ENCODE measurements around the gene KRTAP4-9. TPM values are rescaled to one million over a fixed set of nuclear protein-coding genes. Genes with fewer than 3 reads are reported as not detected.

The KRTAP4-9 gene
- 0.20 TPM in 1 of 5 replicates, not detected in the others for total RNA-seq (2022; extraction: Qiagen RNA extraction; ENCODE audit: low read depth)

GRCh38 chr17:41105347-41105746 is at the start of gene KRTAP4-9:
Gene KRTAP4-9, plus strand, starts transcription at chr17:41105389. Its CDS starts 0 bp downstream, at chr17:41105389.

DNA sequence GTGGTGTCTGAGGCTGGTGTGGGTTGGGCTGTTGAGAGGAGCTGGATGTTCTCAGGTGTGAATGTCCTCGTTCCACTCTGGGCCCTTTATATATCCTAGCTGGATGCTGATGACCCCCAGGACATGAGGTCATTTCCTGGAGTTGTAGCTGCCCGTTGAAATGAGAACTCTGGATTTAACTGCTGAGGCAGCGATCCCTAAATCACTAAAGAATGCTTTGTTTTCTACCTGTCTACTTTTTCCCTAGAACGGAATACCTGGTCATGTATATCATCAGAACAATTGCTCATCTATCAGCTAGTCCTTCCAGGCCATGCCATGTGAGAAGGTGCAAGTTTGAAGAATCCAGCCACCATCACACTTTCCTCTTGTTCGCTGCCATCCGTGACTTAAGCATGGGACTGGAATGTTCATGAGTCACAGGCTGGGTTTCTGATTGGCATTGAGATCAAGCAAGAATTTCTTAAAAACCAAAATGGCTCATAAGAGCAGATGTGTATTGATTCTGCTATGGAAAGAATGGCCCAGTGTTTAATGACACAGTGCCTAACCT is 45.1 kb upstream of the KRTAP4-9 start, which contains the start of gene KRTAP2-3:
Gene KRTAP2-3, minus strand, starts transcription at position 63 of the 553 bp plus-strand sequence. CDS start 64 bp downstream, outside the sequence.

GRCh38 chr17:41065829-41066624 is 39.2 kb upstream of the KRTAP4-9 start, which contains the start of gene KRTAP2-4:
Gene KRTAP2-4, minus strand, starts transcription at chr17:41065879. Its CDS starts 34 bp downstream, at chr17:41065845.

DNA sequence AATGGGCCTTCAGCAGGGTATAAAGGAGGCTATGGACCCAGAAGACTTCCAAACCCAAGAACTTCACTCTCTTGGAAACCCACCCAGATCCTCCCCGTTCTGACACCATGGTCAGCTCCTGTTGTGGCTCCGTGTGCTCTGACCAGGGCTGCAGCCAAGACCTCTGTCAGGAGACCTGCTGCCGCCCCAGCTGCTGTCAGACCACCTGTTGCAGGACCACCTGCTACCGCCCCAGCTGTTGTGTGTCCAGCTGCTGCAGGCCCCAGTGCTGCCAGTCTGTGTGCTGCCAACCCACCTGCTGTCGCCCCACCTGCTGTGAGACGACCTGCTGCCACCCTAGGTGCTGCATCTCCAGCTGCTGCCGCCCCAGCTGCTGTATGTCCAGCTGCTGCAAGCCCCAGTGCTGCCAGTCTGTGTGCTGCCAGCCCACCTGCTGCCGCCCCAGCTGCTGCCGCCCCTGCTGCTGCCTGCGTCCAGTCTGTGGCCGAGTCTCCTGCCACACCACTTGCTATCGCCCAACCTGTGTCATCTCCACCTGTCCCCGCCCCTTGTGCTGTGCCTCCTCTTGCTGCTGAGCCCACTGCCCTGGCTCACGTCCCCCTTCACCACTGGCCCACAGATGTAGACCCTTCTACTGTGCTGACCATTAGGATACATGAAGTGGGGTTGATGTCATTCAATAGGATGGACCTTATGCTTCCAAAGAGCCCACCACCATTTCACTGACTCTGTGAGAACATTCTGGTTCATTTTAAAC is 20.9 kb upstream of the KRTAP4-9 start, which contains the start of gene KRTAP4-7:
Gene KRTAP4-7, plus strand, starts transcription at position 51 of the 757 bp plus-strand sequence. Its CDS starts 57 bp downstream, at position 108.

DNA sequence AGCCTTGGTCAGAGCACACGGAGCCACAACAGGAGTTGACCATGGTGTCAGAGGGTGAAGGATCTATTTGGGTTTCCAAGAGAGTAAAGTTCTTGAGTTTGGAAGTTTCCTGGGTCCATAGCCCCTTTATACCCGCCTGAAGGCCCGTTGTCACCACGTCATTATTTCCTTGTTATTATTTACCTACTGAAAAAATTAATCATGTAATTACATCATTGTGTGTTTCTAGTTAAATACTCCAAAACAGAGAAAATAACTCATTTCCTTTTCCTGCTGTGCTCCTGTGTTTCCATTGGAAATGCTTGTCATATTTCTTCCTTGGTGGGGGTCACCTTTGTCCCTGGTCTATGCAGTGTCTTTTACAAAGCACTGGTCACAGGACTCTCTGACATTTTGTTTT is 7.1 kb upstream of the KRTAP4-9 start, which contains the start of gene KRTAP4-8:
Gene KRTAP4-8, minus strand, starts transcription at position 101 of the 400 bp plus-strand sequence. Its CDS starts 58 bp downstream, at position 43.

DNA sequence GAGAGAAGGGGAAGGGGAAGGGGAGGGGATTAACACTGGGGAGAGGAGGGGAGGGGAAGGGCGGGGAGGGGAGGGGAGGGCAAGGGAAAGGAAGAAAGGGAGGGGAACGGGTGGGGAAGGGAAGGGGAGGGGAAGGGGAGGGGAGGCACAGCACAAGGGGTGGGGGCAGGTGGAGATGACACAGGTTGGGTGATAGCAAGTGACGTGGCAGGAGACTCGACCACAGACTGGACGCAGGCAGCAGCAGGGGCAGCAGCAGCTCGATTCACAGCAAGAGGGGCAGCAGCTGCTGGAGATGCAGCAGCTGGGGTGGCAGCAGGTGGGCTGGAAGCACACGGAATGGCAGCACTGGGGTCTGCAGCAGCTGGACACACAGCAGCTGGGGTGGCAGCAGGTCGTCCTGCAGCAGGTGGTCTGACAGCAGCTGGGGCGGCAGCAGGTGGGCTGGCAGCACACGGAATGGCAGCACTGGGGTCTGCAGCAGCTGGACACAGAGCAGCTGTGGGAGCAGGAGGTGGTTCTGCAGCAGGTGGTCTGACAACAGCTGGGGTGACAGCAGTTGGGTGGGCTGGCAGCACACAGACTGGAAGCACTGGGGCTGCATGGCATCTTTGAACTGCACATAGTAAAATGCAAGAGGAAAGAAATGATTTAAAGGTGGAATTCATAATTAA is 3.5 kb upstream of the KRTAP4-9 start, which contains the start of gene KRTAP4-16:
Gene KRTAP4-16, minus strand, starts transcription at position 624 of the 674 bp plus-strand sequence. Its CDS starts 0 bp downstream, at position 624.

GRCh38 chr17:41117846-41118386 is 12.7 kb downstream of the KRTAP4-9 start, which contains the start of gene KRTAP4-11:
Gene KRTAP4-11, minus strand, starts transcription at chr17:41118373. Its CDS starts 58 bp downstream, at chr17:41118315.

GRCh38 chr17:41123991-41124371 is 18.8 kb downstream of the KRTAP4-9 start, which contains the start of gene KRTAP4-12:
Gene KRTAP4-12, minus strand, starts transcription at chr17:41124182. Its CDS starts 60 bp downstream, at chr17:41124122.

DNA sequence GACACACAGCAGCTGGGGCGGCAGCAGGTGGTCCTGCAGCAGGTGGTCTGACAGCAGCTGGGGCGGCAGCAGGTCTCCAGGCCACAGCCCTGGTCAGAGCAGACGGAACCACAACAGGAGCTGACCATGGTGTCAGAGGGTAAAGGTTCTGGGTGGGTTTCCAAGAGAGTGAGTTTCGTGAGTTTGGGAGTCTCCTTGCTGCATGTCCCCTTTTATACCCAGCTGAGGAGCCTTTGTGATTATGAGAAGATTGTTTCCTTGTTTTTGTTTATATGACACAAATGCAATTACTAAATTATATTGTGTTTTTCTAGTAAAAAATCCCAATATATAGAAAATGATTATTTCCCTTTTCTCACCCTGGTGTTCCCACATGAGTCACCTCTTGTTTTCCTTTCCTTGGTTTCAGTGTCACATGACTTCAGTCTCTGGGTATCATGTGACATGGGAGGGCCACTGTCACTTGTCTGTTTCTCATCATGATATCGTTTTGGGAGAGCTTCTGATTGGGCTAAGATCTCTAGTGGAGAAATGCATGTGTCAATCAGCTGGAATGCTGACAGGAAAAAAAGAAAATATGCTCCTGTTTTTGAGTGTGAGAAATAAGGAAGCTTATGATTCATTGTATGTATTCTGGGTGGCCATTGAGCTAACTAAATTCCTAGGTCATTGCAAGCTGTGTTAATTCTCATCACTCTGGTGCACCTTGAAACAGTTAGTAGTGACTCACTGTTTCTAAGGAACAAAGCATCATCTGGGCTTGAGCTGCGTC is 35.4 kb downstream of the KRTAP4-9 start, which contains the start of gene KRTAP4-6:
Gene KRTAP4-6, minus strand, starts transcription at position 185 of the 772 bp plus-strand sequence. Its CDS starts 57 bp downstream, at position 128.

GRCh38 chr17:41149652-41149985 is 44.4 kb downstream of the KRTAP4-9 start, which contains the start of gene KRTAP4-5:
Gene KRTAP4-5, minus strand, starts transcription at chr17:41149825. Its CDS starts 58 bp downstream, at chr17:41149767.

Other genes with a start within 250 kb of the KRTAP4-9 start
- not detected in 5 replicates for gene KRT12, start 238.2 kb upstream of the KRTAP4-9 start, total RNA-seq (2022; extraction: Qiagen RNA extraction; ENCODE audit: low read depth)
- gene KRT20, start 220.1 kb upstream of the KRTAP4-9 start, total RNA-seq (2022; extraction: Qiagen RNA extraction; ENCODE audit: low read depth), result 0.29 to 0.47 TPM (median 0.32 TPM) in 5 replicates
- 0.09 to 0.18 TPM (median 0.10 TPM) in 3 of 5 replicates, not detected in the others for gene KRT23, start 167.7 kb upstream of the KRTAP4-9 start, total RNA-seq (2022; extraction: Qiagen RNA extraction; ENCODE audit: low read depth)
- gene KRT39, start 138.4 kb upstream of the KRTAP4-9 start, total RNA-seq (2022; extraction: Qiagen RNA extraction; ENCODE audit: low read depth), result not detected in 5 replicates
- not detected in 5 replicates for gene KRT40, start 121.1 kb upstream of the KRTAP4-9 start, total RNA-seq (2022; extraction: Qiagen RNA extraction; ENCODE audit: low read depth)
- gene KRTAP3-3, start 111.2 kb upstream of the KRTAP4-9 start, total RNA-seq (2022; extraction: Qiagen RNA extraction; ENCODE audit: low read depth), result not detected in 5 replicates
- 0.26 to 0.35 TPM (median 0.34 TPM) in 3 of 5 replicates, not detected in the others for gene KRTAP3-2, start 105.5 kb upstream of the KRTAP4-9 start, total RNA-seq (2022; extraction: Qiagen RNA extraction; ENCODE audit: low read depth)
- gene KRTAP3-1, start 96.3 kb upstream of the KRTAP4-9 start, total RNA-seq (2022; extraction: Qiagen RNA extraction; ENCODE audit: low read depth), result not detected in 5 replicates
- gene KRTAP1-5, start 78.2 kb upstream of the KRTAP4-9 start, total RNA-seq (2022; extraction: Qiagen RNA extraction; ENCODE audit: low read depth), result 0.08 TPM in 1 of 5 replicates, not detected in the others
- not detected in 5 replicates for gene KRTAP1-4, start 75.2 kb upstream of the KRTAP4-9 start, total RNA-seq (2022; extraction: Qiagen RNA extraction; ENCODE audit: low read depth)
- not detected in 5 replicates for gene KRTAP1-3, start 70.5 kb upstream of the KRTAP4-9 start, total RNA-seq (2022; extraction: Qiagen RNA extraction; ENCODE audit: low read depth)
- not detected in 5 replicates for gene KRTAP1-1, start 63.9 kb upstream of the KRTAP4-9 start, total RNA-seq (2022; extraction: Qiagen RNA extraction; ENCODE audit: low read depth)
- gene KRTAP2-1, start 58.1 kb upstream of the KRTAP4-9 start, total RNA-seq (2022; extraction: Qiagen RNA extraction; ENCODE audit: low read depth), result not detected in 5 replicates
- not detected in 5 replicates for gene KRTAP2-2, start 50.2 kb upstream of the KRTAP4-9 start, total RNA-seq (2022; extraction: Qiagen RNA extraction; ENCODE audit: low read depth)
- gene KRTAP2-3, start 45.3 kb upstream of the KRTAP4-9 start, total RNA-seq (2022; extraction: Qiagen RNA extraction; ENCODE audit: low read depth), result 0.12 to 0.13 TPM in 2 of 5 replicates, not detected in the others
- not detected in 5 replicates for gene KRTAP2-4, start 39.5 kb upstream of the KRTAP4-9 start, total RNA-seq (2022; extraction: Qiagen RNA extraction; ENCODE audit: low read depth)
- not detected in 5 replicates for gene KRTAP4-7, start 21.2 kb upstream of the KRTAP4-9 start, total RNA-seq (2022; extraction: Qiagen RNA extraction; ENCODE audit: low read depth)
- not detected in 5 replicates for gene KRTAP4-8, start 7.2 kb upstream of the KRTAP4-9 start, total RNA-seq (2022; extraction: Qiagen RNA extraction; ENCODE audit: low read depth)
- not detected in 5 replicates for gene KRTAP4-16, start 3.2 kb upstream of the KRTAP4-9 start, total RNA-seq (2022; extraction: Qiagen RNA extraction; ENCODE audit: low read depth)
- not detected in 5 replicates for gene KRTAP4-11, start 13.0 kb downstream of the KRTAP4-9 start, total RNA-seq (2022; extraction: Qiagen RNA extraction; ENCODE audit: low read depth)
- gene KRTAP4-12, start 18.8 kb downstream of the KRTAP4-9 start, total RNA-seq (2022; extraction: Qiagen RNA extraction; ENCODE audit: low read depth), result not detected in 5 replicates
- not detected in 5 replicates for gene KRTAP4-6, start 35.2 kb downstream of the KRTAP4-9 start, total RNA-seq (2022; extraction: Qiagen RNA extraction; ENCODE audit: low read depth)
- not detected in 5 replicates for gene KRTAP4-5, start 44.4 kb downstream of the KRTAP4-9 start, total RNA-seq (2022; extraction: Qiagen RNA extraction; ENCODE audit: low read depth)
- gene KRTAP4-4, start 55.4 kb downstream of the KRTAP4-9 start, total RNA-seq (2022; extraction: Qiagen RNA extraction; ENCODE audit: low read depth), result not detected in 5 replicates
- gene KRTAP4-3, start 62.8 kb downstream of the KRTAP4-9 start, total RNA-seq (2022; extraction: Qiagen RNA extraction; ENCODE audit: low read depth), result not detected in 5 replicates
- not detected in 5 replicates for gene KRTAP4-2, start 72.8 kb downstream of the KRTAP4-9 start, total RNA-seq (2022; extraction: Qiagen RNA extraction; ENCODE audit: low read depth)
- 0.15 to 0.30 TPM (median 0.20 TPM) in 4 of 5 replicates, not detected in the other for gene KRTAP4-1, start 79.5 kb downstream of the KRTAP4-9 start, total RNA-seq (2022; extraction: Qiagen RNA extraction; ENCODE audit: low read depth)
- gene KRTAP9-1, start 84.5 kb downstream of the KRTAP4-9 start, total RNA-seq (2022; extraction: Qiagen RNA extraction; ENCODE audit: low read depth), result not detected in 5 replicates
- not detected in 5 replicates for gene KRTAP9-2, start 121.3 kb downstream of the KRTAP4-9 start, total RNA-seq (2022; extraction: Qiagen RNA extraction; ENCODE audit: low read depth)
- not detected in 5 replicates for gene KRTAP9-3, start 127.1 kb downstream of the KRTAP4-9 start, total RNA-seq (2022; extraction: Qiagen RNA extraction; ENCODE audit: low read depth)
- not detected in 5 replicates for gene KRTAP9-8, start 132.6 kb downstream of the KRTAP4-9 start, total RNA-seq (2022; extraction: Qiagen RNA extraction; ENCODE audit: low read depth)
- not detected in 5 replicates for gene KRTAP9-4, start 144.3 kb downstream of the KRTAP4-9 start, total RNA-seq (2022; extraction: Qiagen RNA extraction; ENCODE audit: low read depth)
- not detected in 5 replicates for gene KRTAP9-9, start 150.0 kb downstream of the KRTAP4-9 start, total RNA-seq (2022; extraction: Qiagen RNA extraction; ENCODE audit: low read depth)
- not detected in 5 replicates for gene KRTAP9-6, start 160.0 kb downstream of the KRTAP4-9 start, total RNA-seq (2022; extraction: Qiagen RNA extraction; ENCODE audit: low read depth)
- gene KRTAP9-7, start 170.3 kb downstream of the KRTAP4-9 start, total RNA-seq (2022; extraction: Qiagen RNA extraction; ENCODE audit: low read depth), result not detected in 5 replicates
- not detected in 5 replicates for gene KRTAP29-1, start 197.5 kb downstream of the KRTAP4-9 start, total RNA-seq (2022; extraction: Qiagen RNA extraction; ENCODE audit: low read depth)
- gene KRTAP16-1, start 203.9 kb downstream of the KRTAP4-9 start, total RNA-seq (2022; extraction: Qiagen RNA extraction; ENCODE audit: low read depth), result not detected in 5 replicates
- gene KRTAP17-1, start 210.3 kb downstream of the KRTAP4-9 start, total RNA-seq (2022; extraction: Qiagen RNA extraction; ENCODE audit: low read depth), result not detected in 5 replicates
- gene KRT33A, start 245.4 kb downstream of the KRTAP4-9 start, total RNA-seq (2022; extraction: Qiagen RNA extraction; ENCODE audit: low read depth), result not detected in 5 replicates

All from A549 treated with DMSO at 1 μM for 4 hours (cell line).